WTC11 (cell line): ENCODE data around the gene MYCBP2. TPM values are rescaled to one million over a fixed set of nuclear protein-coding genes. Genes with fewer than 3 reads are reported as not detected.

ENCODE experiments used
- ATAC-seq: fragments of 200-7000 bp; cut with Tn5 transposase; 2 replicates; pipeline ENCODE4 v1.10.0; 2021; ENCODE audit warnings: mild to moderate bottlenecking, moderate library complexity
- CTCF ChIA-PET: fragments of 300-600 bp; sonication (Branson Sonifier 250); formaldehyde crosslinking; loops from one replicate; lab custom pipeline; 2021; ENCODE audit warnings: antibody characterized with exemption; lab: Charles Lee
- POLR2A ChIA-PET: fragments of 350-600 bp; sonication (Branson Sonifier 250); formaldehyde crosslinking; loops from one replicate; lab custom pipeline; 2021; ENCODE audit warnings: antibody characterized with exemption; lab: Charles Lee
- DNase-seq: peaks from one replicate; pipeline ENCODE4 v3.0.0; 2021; ENCODE audit warnings: low spot score
- H3K27ac Mint-ChIP-seq: 2 replicates; pipeline ENCODE4 v1.8.0; 2021; ENCODE audit warnings: mixed read lengths
- H3K27me3 Mint-ChIP-seq: 2 replicates; pipeline ENCODE4 v1.8.0; 2021; ENCODE audit warnings: low read depth, mild to moderate bottlenecking, moderate library complexity, mixed read lengths
- H3K36me3 Mint-ChIP-seq: 2 replicates; pipeline ENCODE4 v1.8.0; 2021; ENCODE audit warnings: mixed read lengths
- H3K4me1 Mint-ChIP-seq: 2 replicates; pipeline ENCODE4 v1.8.0; 2022; ENCODE audit warnings: mixed read lengths
- H3K4me3 Mint-ChIP-seq: 2 replicates; pipeline ENCODE4 v1.8.0; 2021; ENCODE audit warnings: mild to moderate bottlenecking, moderate library complexity, mixed read lengths
- H3K9me3 Mint-ChIP-seq: 2 replicates; pipeline ENCODE4 v1.8.0; 2021; ENCODE audit warnings: mixed read lengths
- AR ChIP-seq: fragments of 250-450 bp; sonication (Bioruptor Pico); IDR thresholded peaks from 2 replicates; pipeline ENCODE4 v1.9.0; 2021; ENCODE audit warnings: mild to moderate bottlenecking
- ATF1 ChIP-seq: sonication (generic); formaldehyde crosslinking; IDR thresholded peaks from 2 replicates; pipeline ENCODE4 v1.8.1; 2023; ENCODE audit warnings: mild to moderate bottlenecking, moderate library complexity, missing genetic modification reagents
- ESRRA ChIP-seq: sonication (generic); formaldehyde crosslinking; IDR thresholded peaks from 2 replicates; pipeline ENCODE4 v1.8.1; 2022; ENCODE audit warnings: mild to moderate bottlenecking, missing genetic modification reagents, borderline replicate concordance
- FOXK1 ChIP-seq: sonication (generic); formaldehyde crosslinking; IDR thresholded peaks from 2 replicates; pipeline ENCODE4 v1.8.0; 2022; ENCODE audit warnings: mild to moderate bottlenecking, moderate library complexity, missing genetic modification reagents
- GRHL2 ChIP-seq: fragments of 250-450 bp; sonication (Bioruptor Pico); IDR thresholded peaks from 2 replicates; pipeline ENCODE4 v1.8.0; 2022; ENCODE audit warnings: mild to moderate bottlenecking, moderate library complexity; ENCODE audit not compliant: insufficient replicate concordance, severe bottlenecking
- MAX ChIP-seq: sonication (generic); formaldehyde crosslinking; IDR thresholded peaks from 2 replicates; pipeline ENCODE4 v1.8.0; 2022; ENCODE audit warnings: mild to moderate bottlenecking, missing genetic modification reagents
- NFATC4 ChIP-seq: fragments of 250-450 bp; sonication (Bioruptor Pico); IDR thresholded peaks from 2 replicates; pipeline ENCODE4 v1.9.0; 2021; ENCODE audit warnings: mild to moderate bottlenecking
- NR1H2 ChIP-seq: sonication (generic); formaldehyde crosslinking; IDR thresholded peaks from 2 replicates; pipeline ENCODE4 v1.9.0; 2021; ENCODE audit warnings: mild to moderate bottlenecking, moderate library complexity, missing genetic modification reagents
- NR3C1 ChIP-seq: sonication (generic); formaldehyde crosslinking; conservative IDR thresholded peaks from 2 replicates; pipeline ENCODE4 v1.8.1; 2023; ENCODE audit warnings: low read depth, mild to moderate bottlenecking, missing genetic modification reagents
- SMAD4 ChIP-seq: sonication (generic); formaldehyde crosslinking; IDR thresholded peaks from 2 replicates; pipeline ENCODE4 v1.8.0; 2022; ENCODE audit warnings: mild to moderate bottlenecking, missing genetic modification reagents
- SP1 ChIP-seq: sonication (generic); formaldehyde crosslinking; conservative IDR thresholded peaks from 2 replicates; pipeline ENCODE4 v1.8.1; 2022; ENCODE audit warnings: missing genetic modification reagents
- TEAD1 ChIP-seq: sonication (generic); formaldehyde crosslinking; IDR thresholded peaks from 2 replicates; pipeline ENCODE4 v1.8.0; 2022; ENCODE audit warnings: mild to moderate bottlenecking, missing genetic modification reagents
- USF2 ChIP-seq: sonication (generic); formaldehyde crosslinking; IDR thresholded peaks from 2 replicates; pipeline ENCODE4 v1.8.1; 2023; ENCODE audit warnings: mild to moderate bottlenecking, missing genetic modification reagents, moderate library complexity
- ZNF121 ChIP-seq: sonication (generic); formaldehyde crosslinking; IDR thresholded peaks from 2 replicates; pipeline ENCODE4 v1.8.0; 2023; ENCODE audit warnings: missing genetic modification reagents
- ZNF232 ChIP-seq: sonication (generic); formaldehyde crosslinking; IDR thresholded peaks from 2 replicates; pipeline ENCODE4 v1.8.0; 2022; ENCODE audit warnings: mild to moderate bottlenecking, missing genetic modification reagents
- ZNF423 ChIP-seq: fragments of 250-450 bp; sonication (Bioruptor Pico); IDR thresholded peaks from 2 replicates; pipeline ENCODE4 v2.1.2; 2022; ENCODE audit warnings: mild to moderate bottlenecking, moderate library complexity
- ZNF425 ChIP-seq: fragments of 250-450 bp; sonication (Bioruptor Pico); conservative IDR thresholded peaks from 2 replicates; pipeline ENCODE4 v1.9.0; 2021; ENCODE audit warnings: mild to moderate bottlenecking
- total RNA-seq: library from RNA; stranded (reverse); gene quantifications from 3 replicates; pipeline ENCODE4 v1.2.3, GENCODE V29; 2021
- TF ChIP-seq, protein P1 (sequence below): sonication (generic); formaldehyde crosslinking; IDR thresholded peaks from 2 replicates; pipeline ENCODE4 v1.8.0; 2022; ENCODE audit warnings: mild to moderate bottlenecking, missing genetic modification reagents
- TF ChIP-seq, protein P2 (sequence below): sonication (generic); formaldehyde crosslinking; IDR thresholded peaks from 2 replicates; pipeline ENCODE4 v1.8.1; 2023; ENCODE audit warnings: mild to moderate bottlenecking, missing genetic modification reagents
- TF ChIP-seq, protein P3 (sequence below): sonication (generic); formaldehyde crosslinking; IDR thresholded peaks from 2 replicates; pipeline ENCODE4 v1.8.1; 2022; ENCODE audit warnings: low read depth, mild to moderate bottlenecking, moderate library complexity, missing genetic modification reagents, borderline replicate concordance
- TF ChIP-seq, protein P4 (sequence below): sonication (generic); formaldehyde crosslinking; IDR thresholded peaks from 2 replicates; pipeline ENCODE4 v1.8.0; 2022; ENCODE audit warnings: mild to moderate bottlenecking, missing genetic modification reagents

Gene MYCBP2
- total RNA-seq, 1 experiment from 2014 or later, result 54.3 TPM

DNA sequence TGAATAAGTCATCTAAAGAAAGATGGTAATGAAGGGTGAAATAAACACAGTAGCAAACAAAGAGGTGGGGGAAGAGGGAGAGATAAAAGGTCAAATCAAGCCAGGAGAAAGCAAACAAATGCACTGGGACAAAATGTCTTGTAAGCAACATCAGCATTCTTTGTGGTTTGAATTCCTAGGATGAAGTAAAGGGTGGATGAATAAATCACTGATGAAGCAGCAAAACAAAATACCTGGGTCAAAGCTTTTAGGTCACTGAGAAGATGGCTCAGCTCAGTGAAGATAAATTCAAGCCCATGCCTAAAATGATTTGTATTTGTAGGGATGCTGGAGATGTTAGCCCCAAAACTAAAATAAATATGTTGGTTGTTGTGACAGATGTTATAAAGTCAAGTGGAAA lies 213.4 kb downstream of the MYCBP2 start (continued):
- TF ChIP-seq, protein P1, sequence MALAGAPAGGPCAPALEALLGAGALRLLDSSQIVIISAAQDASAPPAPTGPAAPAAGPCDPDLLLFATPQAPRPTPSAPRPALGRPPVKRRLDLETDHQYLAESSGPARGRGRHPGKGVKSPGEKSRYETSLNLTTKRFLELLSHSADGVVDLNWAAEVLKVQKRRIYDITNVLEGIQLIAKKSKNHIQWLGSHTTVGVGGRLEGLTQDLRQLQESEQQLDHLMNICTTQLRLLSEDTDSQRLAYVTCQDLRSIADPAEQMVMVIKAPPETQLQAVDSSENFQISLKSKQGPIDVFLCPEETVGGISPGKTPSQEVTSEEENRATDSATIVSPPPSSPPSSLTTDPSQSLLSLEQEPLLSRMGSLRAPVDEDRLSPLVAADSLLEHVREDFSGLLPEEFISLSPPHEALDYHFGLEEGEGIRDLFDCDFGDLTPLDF (CRISPR knock-in tag), result no peak
- no peak for TF ChIP-seq TEAD1 (CRISPR knock-in tag)
- TF ChIP-seq, protein P2, sequence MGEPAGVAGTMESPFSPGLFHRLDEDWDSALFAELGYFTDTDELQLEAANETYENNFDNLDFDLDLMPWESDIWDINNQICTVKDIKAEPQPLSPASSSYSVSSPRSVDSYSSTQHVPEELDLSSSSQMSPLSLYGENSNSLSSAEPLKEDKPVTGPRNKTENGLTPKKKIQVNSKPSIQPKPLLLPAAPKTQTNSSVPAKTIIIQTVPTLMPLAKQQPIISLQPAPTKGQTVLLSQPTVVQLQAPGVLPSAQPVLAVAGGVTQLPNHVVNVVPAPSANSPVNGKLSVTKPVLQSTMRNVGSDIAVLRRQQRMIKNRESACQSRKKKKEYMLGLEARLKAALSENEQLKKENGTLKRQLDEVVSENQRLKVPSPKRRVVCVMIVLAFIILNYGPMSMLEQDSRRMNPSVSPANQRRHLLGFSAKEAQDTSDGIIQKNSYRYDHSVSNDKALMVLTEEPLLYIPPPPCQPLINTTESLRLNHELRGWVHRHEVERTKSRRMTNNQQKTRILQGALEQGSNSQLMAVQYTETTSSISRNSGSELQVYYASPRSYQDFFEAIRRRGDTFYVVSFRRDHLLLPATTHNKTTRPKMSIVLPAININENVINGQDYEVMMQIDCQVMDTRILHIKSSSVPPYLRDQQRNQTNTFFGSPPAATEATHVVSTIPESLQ (CRISPR knock-in tag), result no peak
- no peak for TF ChIP-seq NR3C1 (CRISPR knock-in tag)
- TF ChIP-seq, protein P3, sequence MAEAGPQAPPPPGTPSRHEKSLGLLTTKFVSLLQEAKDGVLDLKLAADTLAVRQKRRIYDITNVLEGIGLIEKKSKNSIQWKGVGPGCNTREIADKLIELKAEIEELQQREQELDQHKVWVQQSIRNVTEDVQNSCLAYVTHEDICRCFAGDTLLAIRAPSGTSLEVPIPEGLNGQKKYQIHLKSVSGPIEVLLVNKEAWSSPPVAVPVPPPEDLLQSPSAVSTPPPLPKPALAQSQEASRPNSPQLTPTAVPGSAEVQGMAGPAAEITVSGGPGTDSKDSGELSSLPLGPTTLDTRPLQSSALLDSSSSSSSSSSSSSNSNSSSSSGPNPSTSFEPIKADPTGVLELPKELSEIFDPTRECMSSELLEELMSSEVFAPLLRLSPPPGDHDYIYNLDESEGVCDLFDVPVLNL (CRISPR knock-in tag), result no peak
- no peak for TF ChIP-seq NR1H2 (CRISPR knock-in tag)
- no peak for TF ChIP-seq SMAD4 (CRISPR knock-in tag)
- no peak for TF ChIP-seq MAX (CRISPR knock-in tag)
- TF ChIP-seq ZNF232 (CRISPR knock-in tag), result no peak
- TF ChIP-seq, all 79 proteins: peak for 0

DNA sequence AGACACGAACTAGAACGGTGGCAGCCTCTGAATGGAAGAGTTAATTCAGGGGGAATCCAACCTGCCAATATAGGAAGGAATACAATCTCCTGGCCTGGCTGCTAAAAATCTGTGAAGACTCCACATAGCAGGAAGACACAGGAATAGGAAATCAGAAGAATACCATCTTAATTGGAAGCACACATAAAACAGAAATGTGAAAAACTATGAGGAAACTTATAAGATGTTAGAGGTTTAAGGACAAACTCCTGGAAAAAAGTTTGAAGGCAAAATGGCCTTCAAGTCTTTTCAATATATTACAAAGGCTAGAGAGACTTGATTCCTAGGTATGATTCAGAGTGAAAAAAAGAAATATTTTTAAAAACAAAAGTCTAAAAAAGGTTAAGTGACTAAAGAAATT lies 221.8 kb downstream of the MYCBP2 start:
- ATAC-seq (no peak), DNase-seq (no peak)
- no peak overlapping the region for H3K4me3 Mint-ChIP-seq
- ChIA-PET CTCF (no interaction called here), POLR2A (no interaction called here)
- H3K27me3 Mint-ChIP-seq, result no peaks in the 10 kb centered on the region
- peak overlapping the region; percentile 65; the same call in 1 of the 2 replicates for H3K27ac Mint-ChIP-seq
- no peaks in the 10 kb centered on the region for H3K4me1 Mint-ChIP-seq
- peaks cover 13% of the 10 kb centered on the region for H3K9me3 Mint-ChIP-seq
- H3K36me3 Mint-ChIP-seq, result peaks cover 19% of the 10 kb centered on the region
- no peak for TF ChIP-seq USF2 (CRISPR knock-in tag)
- TF ChIP-seq AR (CRISPR knock-in tag), result no peak
- no peak for TF ChIP-seq NFATC4
- no peak for TF ChIP-seq SP1 (CRISPR knock-in tag)
- TF ChIP-seq, protein P4, sequence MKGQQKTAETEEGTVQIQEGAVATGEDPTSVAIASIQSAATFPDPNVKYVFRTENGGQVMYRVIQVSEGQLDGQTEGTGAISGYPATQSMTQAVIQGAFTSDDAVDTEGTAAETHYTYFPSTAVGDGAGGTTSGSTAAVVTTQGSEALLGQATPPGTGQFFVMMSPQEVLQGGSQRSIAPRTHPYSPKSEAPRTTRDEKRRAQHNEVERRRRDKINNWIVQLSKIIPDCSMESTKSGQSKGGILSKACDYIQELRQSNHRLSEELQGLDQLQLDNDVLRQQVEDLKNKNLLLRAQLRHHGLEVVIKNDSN, result no peak
- TF ChIP-seq, protein P2 (CRISPR knock-in tag), result no peak
- TF ChIP-seq ATF1 (CRISPR knock-in tag), result no peak
- TF ChIP-seq FOXK1 (CRISPR knock-in tag), result no peak
- no peak for TF ChIP-seq ZNF121
- no peak for TF ChIP-seq ZNF232 (CRISPR knock-in tag)
- no peak for TF ChIP-seq ZNF425 (CRISPR knock-in tag)
- TF ChIP-seq, protein P3 (CRISPR knock-in tag), result no peak
- no peak for TF ChIP-seq ESRRA (CRISPR knock-in tag)
- no peak for TF ChIP-seq ZNF423 (CRISPR knock-in tag)
- TF ChIP-seq GRHL2 (CRISPR knock-in tag), result no peak
